Measurements from ENCODE around the gene MFAP5. TPM values are rescaled to one million over a fixed set of nuclear protein-coding genes. Genes with fewer than 3 reads are reported as not detected.
A peak's percentile ranks its signal among the peaks of the same experiment; 100 is the strongest.

MFAP5 gene, protein sequence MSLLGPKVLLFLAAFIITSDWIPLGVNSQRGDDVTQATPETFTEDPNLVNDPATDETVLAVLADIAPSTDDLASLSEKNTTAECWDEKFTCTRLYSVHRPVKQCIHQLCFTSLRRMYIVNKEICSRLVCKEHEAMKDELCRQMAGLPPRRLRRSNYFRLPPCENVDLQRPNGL
- not detected in 2 replicates for total RNA-seq (2014; rRNA removed; shearing (Covaris generic))

DNA sequence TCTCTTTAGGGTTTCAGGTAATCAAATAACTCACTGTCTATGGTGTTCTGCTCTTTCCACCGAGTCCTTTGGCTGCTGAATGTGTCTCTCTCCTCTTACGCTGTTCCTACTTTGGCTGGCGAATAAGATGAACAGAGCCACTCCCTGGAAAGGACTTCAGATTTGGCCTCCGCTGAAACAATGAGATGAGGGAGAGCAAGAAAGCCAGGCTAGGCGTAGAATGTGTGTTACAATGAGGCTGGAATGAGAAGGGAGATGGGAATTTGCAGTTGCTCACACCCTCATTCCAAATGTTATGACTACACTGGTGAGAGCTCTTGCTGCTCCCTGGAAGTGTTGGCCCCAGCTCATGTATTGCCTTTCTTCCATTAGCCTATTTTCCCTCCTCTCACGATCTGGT lies at the start of gene MFAP5:
Gene MFAP5, minus strand, starts transcription at position 234 of the 400 bp plus-strand sequence. CDS start 722 bp downstream, outside the sequence.
- in situ Hi-C loops (cut with HindIII; ENCODE audit: low sequenced_read_pairs), result no loop called here
- no peak for DNase-seq (ENCODE audit: low spot score)

GRCh38 chr12:8709124-8709830 lies 46.7 kb upstream of the MFAP5 start:
- no peak for DNase-seq (ENCODE audit: low spot score)
- in situ Hi-C loops (cut with HindIII; ENCODE audit: low sequenced_read_pairs), result no loop called here

GRCh38 chr12:8702159-8702558 lies 39.5 kb upstream of the MFAP5 start:
- DNase-seq (ENCODE audit: low spot score), result no peak
- in situ Hi-C loops (cut with HindIII; ENCODE audit: low sequenced_read_pairs), result no loop called here

- in situ Hi-C loops (cut with HindIII; ENCODE audit: low sequenced_read_pairs), result no loop called here
- no peak for DNase-seq (ENCODE audit: low spot score)
These were observed 38.5 kb upstream of the MFAP5 start for GRCh38 chr12:8701046-8701660.

DNA sequence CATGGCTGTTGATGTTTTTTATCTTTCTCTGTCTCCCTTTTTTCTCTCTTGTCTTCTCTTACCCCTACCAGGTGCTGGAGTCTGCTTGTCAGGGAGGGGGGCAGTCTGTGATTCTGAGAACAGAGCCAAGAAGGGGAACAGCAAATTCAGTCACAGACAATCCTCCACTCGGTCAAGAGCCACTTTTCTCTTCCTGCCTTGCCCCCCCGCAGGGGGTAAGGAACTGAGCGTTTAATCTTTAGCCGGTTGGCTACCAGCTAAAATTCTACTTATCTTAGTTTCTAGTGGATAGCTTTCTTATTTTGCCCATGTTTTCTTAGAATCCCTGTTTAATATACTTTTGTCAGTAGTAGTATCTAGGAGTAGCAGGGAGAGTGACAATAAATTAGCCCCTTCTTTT lies 37.1 kb upstream of the MFAP5 start:
- DNase-seq (ENCODE audit: low spot score), result no peak
- in situ Hi-C loops (cut with HindIII; ENCODE audit: low sequenced_read_pairs), result no loop called here

DNA sequence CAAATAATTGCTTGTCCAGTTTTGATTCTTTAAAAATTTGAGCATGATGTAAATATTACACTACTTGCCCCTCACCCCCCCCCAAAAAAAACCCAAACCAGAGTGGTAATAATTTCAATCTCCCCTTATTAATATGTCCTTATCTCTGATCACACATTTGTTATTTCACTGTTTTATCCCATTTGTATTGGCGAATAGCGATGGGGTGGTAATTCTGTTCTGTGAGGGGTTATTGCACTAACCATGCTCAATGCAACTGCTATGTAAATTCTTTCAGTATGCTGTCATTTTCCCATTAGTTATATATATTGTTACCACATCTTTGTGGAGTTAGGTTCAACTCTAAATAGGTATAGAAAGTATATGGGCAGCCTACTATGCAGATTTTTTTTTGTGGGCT lies 36.3 kb upstream of the MFAP5 start:
- in situ Hi-C loops (cut with HindIII; ENCODE audit: low sequenced_read_pairs), result no loop called here

DNA sequence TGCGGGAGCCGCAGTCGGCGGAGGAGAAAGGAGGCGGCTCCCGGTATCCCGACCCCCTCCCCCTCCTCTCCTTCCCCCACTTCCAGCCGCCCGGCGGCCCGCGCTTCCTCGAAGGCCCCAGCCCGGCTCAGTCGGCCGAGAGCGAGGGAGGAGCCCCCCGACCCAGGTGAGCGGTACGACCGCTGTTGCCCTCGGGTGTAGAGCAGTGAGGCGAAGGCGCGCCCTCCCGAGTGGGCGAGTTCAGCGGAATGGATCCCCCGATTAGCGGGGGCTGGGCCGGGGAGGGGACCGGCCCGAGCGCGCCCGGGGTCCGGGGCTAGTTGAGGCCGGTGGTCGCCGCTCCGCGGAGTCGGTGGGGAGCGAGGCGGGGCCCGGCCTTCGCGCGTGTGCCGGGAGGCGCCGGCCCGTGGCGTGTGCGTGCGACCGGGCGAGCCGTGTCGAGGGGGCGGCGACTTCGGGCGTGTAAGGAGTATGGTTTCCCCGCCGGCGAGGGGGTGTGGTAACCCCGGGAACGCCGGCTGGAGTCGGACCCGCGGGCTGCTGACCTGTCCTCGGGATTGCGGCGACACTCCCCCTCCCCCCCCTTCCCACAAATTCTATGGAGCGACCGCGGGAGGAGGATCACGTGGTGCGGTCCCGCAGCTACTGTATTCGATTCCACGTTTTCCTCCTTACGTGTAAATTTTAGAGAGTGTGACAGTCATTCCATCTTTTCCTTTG lies 35.7 kb upstream of the MFAP5 start:
- peak; percentile 46 for DNase-seq (ENCODE audit: low spot score)
- in situ Hi-C loops (cut with HindIII; ENCODE audit: low sequenced_read_pairs), result no loop called here

More for the DNA sequence above, 36.3 kb upstream of the MFAP5 start:
- no peak for DNase-seq (ENCODE audit: low spot score)

DNA sequence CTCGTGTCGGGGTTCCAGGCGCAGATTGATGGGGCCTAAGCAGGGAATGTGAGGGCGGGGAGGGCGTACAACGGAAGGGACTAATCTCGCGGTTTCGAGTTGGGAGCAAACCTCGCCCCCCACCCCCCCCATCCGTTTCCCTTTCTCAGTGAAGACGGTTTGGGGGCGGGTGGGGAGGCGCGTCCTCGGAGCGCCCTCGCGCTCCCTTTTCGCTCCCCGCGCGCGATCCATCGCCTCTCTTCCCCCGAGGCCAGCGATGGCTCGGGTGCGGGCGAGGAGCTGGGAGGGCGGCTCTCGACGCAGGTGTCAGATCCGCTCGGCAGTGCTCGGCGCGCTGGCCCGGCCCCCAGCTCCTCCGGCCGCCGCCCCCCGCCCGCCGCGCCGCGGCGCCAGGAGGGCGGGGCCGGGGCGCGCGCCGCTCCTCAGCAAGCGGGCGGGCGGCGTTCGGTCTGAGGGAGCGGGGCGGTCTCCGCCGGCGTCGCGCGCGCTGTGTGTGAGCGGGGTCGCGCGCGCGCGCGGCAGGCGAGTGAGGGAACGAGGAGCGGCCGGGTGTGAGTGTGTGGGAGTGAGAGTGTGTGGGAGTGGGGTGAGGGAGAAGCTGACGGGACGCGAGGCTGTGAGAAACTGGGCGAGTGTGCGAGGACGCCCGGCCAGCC lies 35.0 kb upstream of the MFAP5 start, which contains the start of gene RIMKLB:
Gene RIMKLB, plus strand, starts transcription at position 516 of the 656 bp plus-strand sequence. CDS start 15,876 bp downstream, outside the sequence.
- DNase-seq (ENCODE audit: low spot score), result peak; percentile 84
- in situ Hi-C loops (cut with HindIII; ENCODE audit: low sequenced_read_pairs), result no loop called here

- DNase-seq (ENCODE audit: low spot score), result peak; percentile 71
- in situ Hi-C loops (cut with HindIII; ENCODE audit: low sequenced_read_pairs), result no loop called here
These were observed 34.5 kb upstream of the MFAP5 start for GRCh38 chr12:8697120-8697475.

- DNase-seq (ENCODE audit: low spot score), result no peak
- in situ Hi-C loops (cut with HindIII; ENCODE audit: low sequenced_read_pairs), result no loop called here
These were observed 33.9 kb upstream of the MFAP5 start for GRCh38 chr12:8696442-8697090.

- DNase-seq (ENCODE audit: low spot score), result no peak
- in situ Hi-C loops (cut with HindIII; ENCODE audit: low sequenced_read_pairs), result no loop called here
These were observed 32.5 kb upstream of the MFAP5 start for GRCh38 chr12:8695116-8695515.

- DNase-seq (ENCODE audit: low spot score), result peak; percentile 88
- in situ Hi-C loops (cut with HindIII; ENCODE audit: low sequenced_read_pairs), result no loop called here
These were observed 29.9 kb upstream of the MFAP5 start for GRCh38 chr12:8692573-8692972.

DNA sequence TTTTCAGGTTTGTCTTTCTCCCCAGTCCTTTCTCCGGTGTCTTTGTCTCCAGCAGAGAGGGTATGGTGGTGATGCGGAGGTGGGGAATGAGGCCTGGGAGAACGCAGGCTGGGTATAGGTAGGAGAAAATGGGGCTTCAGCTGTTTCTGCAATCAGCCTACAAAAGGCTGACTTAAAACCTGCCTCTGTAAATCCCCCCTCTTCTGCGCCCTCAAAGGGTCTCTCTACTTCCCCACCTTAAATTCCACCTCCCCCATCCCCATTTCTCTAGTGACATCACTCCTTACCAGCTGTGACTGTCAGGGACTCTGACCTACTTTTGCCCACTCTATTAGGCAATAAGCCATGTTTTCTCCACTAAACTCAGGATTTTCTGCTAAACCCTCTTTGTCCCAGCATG lies 27.1 kb upstream of the MFAP5 start:
- in situ Hi-C loops (cut with HindIII; ENCODE audit: low sequenced_read_pairs), result no loop called here
- peak; percentile 48 for DNase-seq (ENCODE audit: low spot score)

- in situ Hi-C loops (cut with HindIII; ENCODE audit: low sequenced_read_pairs), result no loop called here
- peak; percentile 92 for DNase-seq (ENCODE audit: low spot score)
These were observed 25.4 kb upstream of the MFAP5 start for GRCh38 chr12:8687846-8688601.

DNA sequence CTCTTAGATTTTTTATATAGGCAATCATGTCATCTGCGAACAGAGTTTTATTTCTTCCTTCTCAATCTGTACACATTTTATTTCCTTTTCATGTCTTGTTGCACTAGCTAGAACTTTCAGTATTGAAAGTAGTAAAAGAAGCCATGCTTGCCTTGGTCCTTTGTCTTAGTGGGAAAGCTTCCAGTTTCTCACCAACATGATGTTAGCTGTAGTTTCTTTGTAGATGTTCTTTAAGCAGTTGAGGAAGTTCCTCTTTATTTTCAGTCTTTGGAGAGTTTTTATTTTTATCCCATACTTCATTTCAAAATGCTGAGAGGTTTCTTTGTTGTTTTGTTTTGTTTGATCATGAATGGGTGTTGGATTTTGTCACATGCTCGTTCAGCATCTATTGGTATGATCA lies 22.4 kb upstream of the MFAP5 start:
- in situ Hi-C loops (cut with HindIII; ENCODE audit: low sequenced_read_pairs), result no loop called here
- no peak for DNase-seq (ENCODE audit: low spot score)

DNA sequence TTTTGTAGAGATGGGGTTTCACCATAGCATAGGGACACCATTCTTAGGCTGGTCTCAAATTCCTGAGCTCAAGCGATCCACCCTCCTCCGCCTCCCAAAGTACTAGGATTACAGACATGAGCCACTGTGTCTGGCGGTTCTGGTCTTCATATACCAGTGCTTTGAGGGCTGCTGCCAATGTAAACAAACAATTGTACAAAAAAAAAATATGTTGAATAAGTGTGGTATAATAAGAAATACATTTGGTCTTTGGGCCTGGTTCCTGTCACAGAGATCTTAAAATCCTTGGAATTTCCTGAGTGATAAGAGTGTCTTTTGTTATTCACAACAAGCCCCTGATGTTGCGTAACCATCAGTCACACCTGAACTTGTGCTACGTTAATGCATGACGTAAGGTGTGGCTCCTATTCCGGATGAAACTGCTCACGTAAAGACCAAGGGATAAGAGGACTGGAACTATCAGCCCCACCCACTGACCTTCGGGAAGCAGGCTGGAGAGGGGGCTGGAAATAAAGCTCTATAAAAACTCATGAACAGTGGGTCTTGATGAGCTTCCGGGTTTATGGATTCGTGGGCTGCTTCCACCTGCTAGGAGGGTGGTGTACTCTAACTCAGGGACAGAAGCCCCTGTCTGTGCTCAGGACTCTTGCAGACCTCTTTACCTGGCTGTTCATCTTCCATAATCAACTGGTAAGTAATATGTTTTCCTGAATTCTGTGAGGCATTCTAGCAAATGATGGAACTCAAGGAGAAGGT lies 18.7 kb upstream of the MFAP5 start:
- in situ Hi-C loops (cut with HindIII; ENCODE audit: low sequenced_read_pairs), result no loop called here
- no peak for DNase-seq (ENCODE audit: low spot score)

GRCh38 chr12:8680533-8680932 lies 17.9 kb upstream of the MFAP5 start:
- in situ Hi-C loops (cut with HindIII; ENCODE audit: low sequenced_read_pairs), result no loop called here
- DNase-seq (ENCODE audit: low spot score), result no peak
